ENCODE data around the gene RPS24.

GRCh38 chr10:77989081-77989724, 44.5 kb upstream of the RPS24 start:
- TF ChIP-seq POLR2A (IDR thresholded peaks at IDR 0.05; ENCODE audit: low read depth), result no peak
- TF ChIP-seq, protein P1, sequence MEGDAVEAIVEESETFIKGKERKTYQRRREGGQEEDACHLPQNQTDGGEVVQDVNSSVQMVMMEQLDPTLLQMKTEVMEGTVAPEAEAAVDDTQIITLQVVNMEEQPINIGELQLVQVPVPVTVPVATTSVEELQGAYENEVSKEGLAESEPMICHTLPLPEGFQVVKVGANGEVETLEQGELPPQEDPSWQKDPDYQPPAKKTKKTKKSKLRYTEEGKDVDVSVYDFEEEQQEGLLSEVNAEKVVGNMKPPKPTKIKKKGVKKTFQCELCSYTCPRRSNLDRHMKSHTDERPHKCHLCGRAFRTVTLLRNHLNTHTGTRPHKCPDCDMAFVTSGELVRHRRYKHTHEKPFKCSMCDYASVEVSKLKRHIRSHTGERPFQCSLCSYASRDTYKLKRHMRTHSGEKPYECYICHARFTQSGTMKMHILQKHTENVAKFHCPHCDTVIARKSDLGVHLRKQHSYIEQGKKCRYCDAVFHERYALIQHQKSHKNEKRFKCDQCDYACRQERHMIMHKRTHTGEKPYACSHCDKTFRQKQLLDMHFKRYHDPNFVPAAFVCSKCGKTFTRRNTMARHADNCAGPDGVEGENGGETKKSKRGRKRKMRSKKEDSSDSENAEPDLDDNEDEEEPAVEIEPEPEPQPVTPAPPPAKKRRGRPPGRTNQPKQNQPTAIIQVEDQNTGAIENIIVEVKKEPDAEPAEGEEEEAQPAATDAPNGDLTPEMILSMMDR (IDR thresholded peaks at IDR 0.05), result no peak
- no peak for TF ChIP-seq EP300 (IDR thresholded peaks at IDR 0.05)
